Measurements from ENCODE around the gene CRLF1.

The CRLF1 gene

DNA sequence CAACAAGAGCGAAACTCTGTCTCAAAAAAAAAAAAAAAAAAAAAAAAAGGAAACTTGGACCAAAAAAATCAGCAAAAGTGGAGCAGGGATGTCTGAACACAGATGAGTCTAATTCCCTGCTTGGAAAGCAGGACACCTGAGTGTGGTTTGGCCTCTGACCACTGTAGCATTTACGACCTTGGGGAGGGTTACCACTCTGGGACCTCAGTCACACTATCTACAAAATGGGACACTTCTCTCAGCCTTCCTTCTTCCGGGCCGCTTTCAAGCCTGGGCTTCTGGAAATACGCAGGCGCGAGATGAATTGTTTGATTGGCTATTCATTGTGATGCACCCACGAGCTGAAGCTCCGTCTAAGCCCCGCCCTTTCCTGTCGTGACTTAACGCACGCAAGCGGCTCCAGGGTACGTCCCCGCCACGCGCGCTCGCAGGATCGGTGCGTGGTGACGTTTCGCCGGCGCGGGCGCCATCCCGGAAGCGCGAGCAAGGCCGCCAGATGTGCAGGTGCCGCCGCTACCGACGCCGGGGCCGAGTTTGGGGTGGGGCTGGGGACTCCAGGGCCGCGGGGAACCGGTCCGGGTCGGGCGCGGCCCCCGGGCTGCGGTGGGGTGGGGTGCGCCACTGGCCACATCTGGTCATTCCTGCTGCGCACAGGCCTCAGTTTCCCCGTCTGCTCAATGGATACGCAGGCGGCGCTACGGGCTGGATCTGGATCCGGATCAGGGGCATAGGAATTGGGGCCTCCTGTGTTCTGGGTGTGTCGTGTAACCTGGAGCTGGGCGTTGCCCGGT is 49.0 kb downstream of the CRLF1 start, which contains the start of gene KXD1:
Gene KXD1, plus strand, starts transcription at position 460 of the 791 bp plus-strand sequence. CDS start 4,187 bp downstream, outside the sequence.
- DNase-seq (ENCODE audit: low spot score), result peak; percentile 99

DNA sequence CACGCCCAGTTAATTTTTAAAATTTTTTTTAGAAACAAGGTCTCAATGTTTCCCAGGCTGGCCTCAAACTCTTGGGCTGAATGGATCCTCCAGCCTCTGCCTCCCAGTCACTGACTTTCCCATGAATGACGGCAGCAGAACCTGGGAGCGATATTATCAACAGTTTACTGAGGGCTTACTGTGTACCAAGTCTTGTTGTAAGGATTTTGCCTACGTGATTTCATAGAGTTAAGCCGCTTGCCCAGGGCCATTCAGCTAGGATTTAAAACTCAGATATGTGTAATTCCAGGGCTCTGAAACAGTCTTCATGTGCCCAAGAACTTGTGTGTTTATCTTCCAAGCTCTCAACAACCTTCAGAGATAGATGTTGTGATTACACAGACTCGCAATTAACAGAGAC is 55.0 kb downstream of the CRLF1 start:
- no peak for DNase-seq (ENCODE audit: low spot score)

DNA sequence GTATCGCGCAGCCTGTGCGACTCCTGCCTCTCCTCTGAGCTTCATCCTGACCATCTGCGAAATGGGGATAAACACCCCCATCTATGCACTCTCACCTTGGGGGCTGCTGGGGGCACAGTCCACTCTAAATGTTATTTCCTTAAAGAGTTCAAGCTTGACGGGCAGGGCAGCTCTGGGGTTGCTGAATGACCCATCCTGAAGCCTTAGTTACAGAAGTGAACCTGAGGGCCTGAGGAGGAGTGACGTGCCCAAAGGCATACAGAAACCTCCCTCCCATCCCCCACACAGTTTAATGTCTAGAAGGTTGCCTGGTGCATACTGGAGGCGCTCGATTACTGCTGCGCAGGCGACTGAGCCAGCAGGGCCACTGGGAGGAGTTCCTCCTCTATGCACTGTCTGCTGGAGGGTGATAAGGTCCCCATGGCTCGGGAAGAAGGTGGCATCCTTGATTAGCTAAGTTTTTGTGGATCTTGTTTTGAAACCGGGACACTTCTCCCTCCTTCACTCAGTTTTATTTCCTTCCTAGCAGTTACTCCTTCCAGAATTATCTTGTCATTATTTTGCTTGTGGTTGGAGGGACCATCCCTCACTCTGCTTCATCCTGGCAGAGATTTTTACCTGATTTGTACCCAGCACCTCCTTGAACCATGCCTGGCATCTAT is 62.7 kb downstream of the CRLF1 start:
- peak; percentile 72 for DNase-seq (ENCODE audit: low spot score)
